Measurements from ENCODE around the gene PSMD13. TPM values are rescaled to one million over a fixed set of nuclear protein-coding genes. Genes with fewer than 3 reads are reported as not detected.

PSMD13 gene
- total and polyA plus RNA-seq, 2 of the 13 experiments (the other 11 are each of a cell fraction or from before 2014, with no cell fraction given) = 83.0 to 117 TPM

DNA sequence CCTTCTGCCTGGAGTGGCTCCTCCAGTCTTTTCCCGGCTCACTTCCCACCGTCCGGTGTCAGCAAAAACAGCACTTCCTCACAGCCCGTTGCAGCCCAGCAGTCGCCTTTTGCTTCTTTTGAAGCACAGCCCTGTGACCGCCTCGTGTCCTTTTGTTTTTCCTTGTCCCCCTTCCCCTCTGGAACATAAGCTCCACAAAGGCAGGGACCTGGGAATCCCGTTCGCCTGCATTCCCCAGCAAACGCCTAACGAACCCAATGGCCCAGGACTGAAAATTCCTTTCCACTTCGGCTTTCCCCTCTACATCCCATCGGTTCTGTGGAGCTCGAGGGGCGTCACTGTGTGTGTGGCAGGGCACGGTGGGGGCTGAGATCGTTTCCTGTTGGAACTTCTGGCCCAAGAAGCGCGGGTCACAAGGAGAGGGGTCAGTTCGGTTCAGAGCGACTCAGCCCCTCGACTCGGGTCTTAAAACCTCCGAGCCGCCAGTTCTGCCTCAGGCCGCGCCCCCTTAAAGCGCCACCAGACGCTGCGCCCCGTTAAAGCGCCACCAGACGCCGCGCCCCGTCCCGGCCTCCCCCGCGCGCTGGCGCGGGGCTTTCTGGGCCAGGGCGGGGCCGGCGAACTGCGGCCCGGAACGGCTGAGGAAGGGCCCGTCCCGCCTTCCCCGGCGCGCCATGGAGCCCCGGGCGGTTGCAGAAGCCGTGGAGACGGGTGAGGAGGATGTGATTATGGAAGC, 28.4 kb upstream of the PSMD13 start (continued):
- TF ChIP-seq, protein P1, sequence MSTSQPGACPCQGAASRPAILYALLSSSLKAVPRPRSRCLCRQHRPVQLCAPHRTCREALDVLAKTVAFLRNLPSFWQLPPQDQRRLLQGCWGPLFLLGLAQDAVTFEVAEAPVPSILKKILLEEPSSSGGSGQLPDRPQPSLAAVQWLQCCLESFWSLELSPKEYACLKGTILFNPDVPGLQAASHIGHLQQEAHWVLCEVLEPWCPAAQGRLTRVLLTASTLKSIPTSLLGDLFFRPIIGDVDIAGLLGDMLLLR (CRISPR knock-in tag; IDR thresholded peaks at IDR 0.05) = no peak
- no peak for TF ChIP-seq RFXAP (CRISPR knock-in tag; IDR thresholded peaks at IDR 0.05; ENCODE audit: borderline replicate concordance)
- peak; percentile 18; the same call in 1 of the 2 replicates for TF ChIP-seq KDM5B (CRISPR knock-in tag; IDR thresholded peaks at IDR 0.05; ENCODE audit: borderline replicate concordance)
- TF ChIP-seq, protein P2, sequence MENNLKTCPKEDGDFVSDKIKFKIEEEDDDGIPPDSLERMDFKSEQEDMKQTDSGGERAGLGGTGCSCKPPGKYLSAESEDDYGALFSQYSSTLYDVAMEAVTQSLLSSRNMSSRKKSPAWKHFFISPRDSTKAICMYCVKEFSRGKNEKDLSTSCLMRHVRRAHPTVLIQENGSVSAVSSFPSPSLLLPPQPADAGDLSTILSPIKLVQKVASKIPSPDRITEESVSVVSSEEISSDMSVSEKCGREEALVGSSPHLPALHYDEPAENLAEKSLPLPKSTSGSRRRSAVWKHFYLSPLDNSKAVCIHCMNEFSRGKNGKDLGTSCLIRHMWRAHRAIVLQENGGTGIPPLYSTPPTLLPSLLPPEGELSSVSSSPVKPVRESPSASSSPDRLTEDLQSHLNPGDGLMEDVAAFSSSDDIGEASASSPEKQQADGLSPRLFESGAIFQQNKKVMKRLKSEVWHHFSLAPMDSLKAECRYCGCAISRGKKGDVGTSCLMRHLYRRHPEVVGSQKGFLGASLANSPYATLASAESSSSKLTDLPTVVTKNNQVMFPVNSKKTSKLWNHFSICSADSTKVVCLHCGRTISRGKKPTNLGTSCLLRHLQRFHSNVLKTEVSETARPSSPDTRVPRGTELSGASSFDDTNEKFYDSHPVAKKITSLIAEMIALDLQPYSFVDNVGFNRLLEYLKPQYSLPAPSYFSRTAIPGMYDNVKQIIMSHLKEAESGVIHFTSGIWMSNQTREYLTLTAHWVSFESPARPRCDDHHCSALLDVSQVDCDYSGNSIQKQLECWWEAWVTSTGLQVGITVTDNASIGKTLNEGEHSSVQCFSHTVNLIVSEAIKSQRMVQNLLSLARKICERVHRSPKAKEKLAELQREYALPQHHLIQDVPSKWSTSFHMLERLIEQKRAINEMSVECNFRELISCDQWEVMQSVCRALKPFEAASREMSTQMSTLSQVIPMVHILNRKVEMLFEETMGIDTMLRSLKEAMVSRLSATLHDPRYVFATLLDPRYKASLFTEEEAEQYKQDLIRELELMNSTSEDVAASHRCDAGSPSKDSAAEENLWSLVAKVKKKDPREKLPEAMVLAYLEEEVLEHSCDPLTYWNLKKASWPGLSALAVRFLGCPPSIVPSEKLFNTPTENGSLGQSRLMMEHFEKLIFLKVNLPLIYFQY (CRISPR knock-in tag; IDR thresholded peaks at IDR 0.05; ENCODE audit: borderline replicate concordance) = 0 out of 2 replicates have a peak, but pooled peaks have one; percentile 36
- TF ChIP-seq HNRNPUL1 (IDR thresholded peaks at IDR 0.05; ENCODE audit: low read depth, low read length) = no peak
- TF ChIP-seq PPARG (CRISPR knock-in tag; conservative IDR thresholded peaks at IDR 0.05) = no peak; the same call in 1 of the 2 replicates
- TF ChIP-seq, protein P3, sequence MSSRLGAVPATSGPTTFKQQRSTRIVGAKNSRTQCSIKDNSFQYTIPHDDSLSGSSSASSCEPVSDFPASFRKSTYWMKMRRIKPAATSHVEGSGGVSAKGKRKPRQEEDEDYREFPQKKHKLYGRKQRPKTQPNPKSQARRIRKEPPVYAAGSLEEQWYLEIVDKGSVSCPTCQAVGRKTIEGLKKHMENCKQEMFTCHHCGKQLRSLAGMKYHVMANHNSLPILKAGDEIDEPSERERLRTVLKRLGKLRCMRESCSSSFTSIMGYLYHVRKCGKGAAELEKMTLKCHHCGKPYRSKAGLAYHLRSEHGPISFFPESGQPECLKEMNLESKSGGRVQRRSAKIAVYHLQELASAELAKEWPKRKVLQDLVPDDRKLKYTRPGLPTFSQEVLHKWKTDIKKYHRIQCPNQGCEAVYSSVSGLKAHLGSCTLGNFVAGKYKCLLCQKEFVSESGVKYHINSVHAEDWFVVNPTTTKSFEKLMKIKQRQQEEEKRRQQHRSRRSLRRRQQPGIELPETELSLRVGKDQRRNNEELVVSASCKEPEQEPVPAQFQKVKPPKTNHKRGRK (CRISPR knock-in tag; IDR thresholded peaks at IDR 0.05) = no peak
- TF ChIP-seq RAD51 (IDR thresholded peaks at IDR 0.05; ENCODE audit: borderline replicate concordance) = no peak
- TF ChIP-seq, protein P4, sequence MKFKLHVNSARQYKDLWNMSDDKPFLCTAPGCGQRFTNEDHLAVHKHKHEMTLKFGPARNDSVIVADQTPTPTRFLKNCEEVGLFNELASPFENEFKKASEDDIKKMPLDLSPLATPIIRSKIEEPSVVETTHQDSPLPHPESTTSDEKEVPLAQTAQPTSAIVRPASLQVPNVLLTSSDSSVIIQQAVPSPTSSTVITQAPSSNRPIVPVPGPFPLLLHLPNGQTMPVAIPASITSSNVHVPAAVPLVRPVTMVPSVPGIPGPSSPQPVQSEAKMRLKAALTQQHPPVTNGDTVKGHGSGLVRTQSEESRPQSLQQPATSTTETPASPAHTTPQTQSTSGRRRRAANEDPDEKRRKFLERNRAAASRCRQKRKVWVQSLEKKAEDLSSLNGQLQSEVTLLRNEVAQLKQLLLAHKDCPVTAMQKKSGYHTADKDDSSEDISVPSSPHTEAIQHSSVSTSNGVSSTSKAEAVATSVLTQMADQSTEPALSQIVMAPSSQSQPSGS (CRISPR knock-in tag; IDR thresholded peaks at IDR 0.05) = no peak; the same call in 1 of the 2 replicates
- no peak for TF ChIP-seq NONO (IDR thresholded peaks at IDR 0.05)
- TF ChIP-seq NONO (CRISPR knock-in tag; conservative IDR thresholded peaks at IDR 0.05) = peak; percentile 77
- TF ChIP-seq SP140L (CRISPR knock-in tag; IDR thresholded peaks at IDR 0.05; ENCODE audit: borderline replicate concordance) = no peak
- no peak for TF ChIP-seq ASH2L (IDR thresholded peaks at IDR 0.05; ENCODE audit: insufficient read length, low read depth, low read length)
- TF ChIP-seq KMT2A (CRISPR knock-in tag; IDR thresholded peaks at IDR 0.05) = no peak
- no peak for TF ChIP-seq RFXANK (CRISPR knock-in tag; IDR thresholded peaks at IDR 0.05)
- no peak for TF ChIP-seq ZNF484 (CRISPR knock-in tag; IDR thresholded peaks at IDR 0.05; ENCODE audit: borderline replicate concordance, low read depth)
- TF ChIP-seq MIER2 (CRISPR knock-in tag; IDR thresholded peaks at IDR 0.05) = no peak
- TF ChIP-seq, protein P5, sequence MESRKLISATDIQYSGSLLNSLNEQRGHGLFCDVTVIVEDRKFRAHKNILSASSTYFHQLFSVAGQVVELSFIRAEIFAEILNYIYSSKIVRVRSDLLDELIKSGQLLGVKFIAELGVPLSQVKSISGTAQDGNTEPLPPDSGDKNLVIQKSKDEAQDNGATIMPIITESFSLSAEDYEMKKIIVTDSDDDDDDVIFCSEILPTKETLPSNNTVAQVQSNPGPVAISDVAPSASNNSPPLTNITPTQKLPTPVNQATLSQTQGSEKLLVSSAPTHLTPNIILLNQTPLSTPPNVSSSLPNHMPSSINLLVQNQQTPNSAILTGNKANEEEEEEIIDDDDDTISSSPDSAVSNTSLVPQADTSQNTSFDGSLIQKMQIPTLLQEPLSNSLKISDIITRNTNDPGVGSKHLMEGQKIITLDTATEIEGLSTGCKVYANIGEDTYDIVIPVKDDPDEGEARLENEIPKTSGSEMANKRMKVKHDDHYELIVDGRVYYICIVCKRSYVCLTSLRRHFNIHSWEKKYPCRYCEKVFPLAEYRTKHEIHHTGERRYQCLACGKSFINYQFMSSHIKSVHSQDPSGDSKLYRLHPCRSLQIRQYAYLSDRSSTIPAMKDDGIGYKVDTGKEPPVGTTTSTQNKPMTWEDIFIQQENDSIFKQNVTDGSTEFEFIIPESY (CRISPR knock-in tag; IDR thresholded peaks at IDR 0.05) = no peak
- TF ChIP-seq, protein P6, sequence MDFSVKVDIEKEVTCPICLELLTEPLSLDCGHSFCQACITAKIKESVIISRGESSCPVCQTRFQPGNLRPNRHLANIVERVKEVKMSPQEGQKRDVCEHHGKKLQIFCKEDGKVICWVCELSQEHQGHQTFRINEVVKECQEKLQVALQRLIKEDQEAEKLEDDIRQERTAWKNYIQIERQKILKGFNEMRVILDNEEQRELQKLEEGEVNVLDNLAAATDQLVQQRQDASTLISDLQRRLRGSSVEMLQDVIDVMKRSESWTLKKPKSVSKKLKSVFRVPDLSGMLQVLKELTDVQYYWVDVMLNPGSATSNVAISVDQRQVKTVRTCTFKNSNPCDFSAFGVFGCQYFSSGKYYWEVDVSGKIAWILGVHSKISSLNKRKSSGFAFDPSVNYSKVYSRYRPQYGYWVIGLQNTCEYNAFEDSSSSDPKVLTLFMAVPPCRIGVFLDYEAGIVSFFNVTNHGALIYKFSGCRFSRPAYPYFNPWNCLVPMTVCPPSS (IDR thresholded peaks at IDR 0.05) = no peak

Measured in HepG2 (cell line).